GM18907 (cell line): ENCODE results near the gene PRSS57.
"Not testable (repeated sequence)": the region's sequence is repeated elsewhere in the genome, so short reads cannot be mapped to it uniquely, and the experiment has no call there.

Experiments used
- ATAC-seq: cut with Tn5 transposase; IDR thresholded peaks from one replicate; pipeline ENCODE4 v1.9.1; 2021; ENCODE audit warnings: mild to moderate bottlenecking, moderate library complexity; ENCODE audit not compliant: unreplicated experiment

Gene PRSS57

DNA sequence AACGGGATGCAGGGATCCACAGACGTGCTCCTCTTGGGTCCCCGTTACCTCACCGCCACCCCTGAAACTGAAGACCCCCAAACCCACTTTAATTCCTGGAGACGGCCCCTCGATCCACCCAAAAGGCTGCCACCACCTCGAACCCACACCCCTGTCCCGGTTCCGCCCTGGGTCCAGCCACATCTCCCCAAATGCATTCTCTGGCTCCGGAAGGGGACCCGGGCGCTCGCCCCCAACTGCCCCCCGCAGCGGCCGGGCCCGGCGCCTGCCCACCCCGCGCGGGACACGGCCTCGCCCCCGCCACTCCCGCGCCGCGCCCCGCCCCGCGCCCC, 19.3 kb downstream of the PRSS57 start:
- no peak for ATAC-seq

- ATAC-seq: no peak
These were observed 20.7 kb downstream of the PRSS57 start for GRCh38 chr19:674282-675151.

- ATAC-seq: no peak
These were observed 24.6 kb downstream of the PRSS57 start for GRCh38 chr19:670609-671075.

DNA sequence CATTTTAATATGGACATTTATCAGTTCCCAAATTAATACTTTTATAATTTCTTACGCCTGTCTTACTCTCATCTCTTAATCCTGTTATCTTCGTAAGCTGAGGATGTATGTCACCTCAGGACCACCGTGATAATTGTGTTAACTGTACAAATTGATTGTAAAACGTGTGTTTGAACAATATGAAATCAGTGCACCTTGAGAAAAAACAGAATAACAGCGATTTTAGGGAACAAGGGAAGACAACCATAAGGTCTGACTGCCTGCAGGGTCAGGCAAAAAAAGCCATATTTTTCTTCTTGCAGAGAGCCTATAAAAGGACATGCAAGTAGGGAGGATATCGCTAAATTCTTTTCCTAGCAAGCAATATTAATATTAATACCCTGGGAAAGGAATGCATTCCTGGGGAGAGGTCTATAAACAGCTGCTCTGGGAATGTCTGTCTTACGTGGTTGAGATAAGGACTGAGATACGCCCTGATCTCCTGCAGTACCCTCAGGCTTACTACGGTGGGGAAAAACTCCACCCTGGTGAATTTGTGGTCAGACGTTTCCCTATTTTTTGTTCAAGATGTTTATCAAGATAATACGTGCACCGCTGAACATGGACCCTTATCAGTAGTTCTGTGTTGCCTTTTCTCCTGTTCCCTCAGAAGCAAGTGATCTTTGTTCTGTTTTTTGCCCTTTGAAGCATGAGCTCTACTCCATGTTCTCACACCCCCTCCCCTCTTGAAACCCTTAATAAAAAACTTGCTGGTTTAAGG, 26.4 kb downstream of the PRSS57 start:
- ATAC-seq: not testable (repeated sequence)

DNA sequence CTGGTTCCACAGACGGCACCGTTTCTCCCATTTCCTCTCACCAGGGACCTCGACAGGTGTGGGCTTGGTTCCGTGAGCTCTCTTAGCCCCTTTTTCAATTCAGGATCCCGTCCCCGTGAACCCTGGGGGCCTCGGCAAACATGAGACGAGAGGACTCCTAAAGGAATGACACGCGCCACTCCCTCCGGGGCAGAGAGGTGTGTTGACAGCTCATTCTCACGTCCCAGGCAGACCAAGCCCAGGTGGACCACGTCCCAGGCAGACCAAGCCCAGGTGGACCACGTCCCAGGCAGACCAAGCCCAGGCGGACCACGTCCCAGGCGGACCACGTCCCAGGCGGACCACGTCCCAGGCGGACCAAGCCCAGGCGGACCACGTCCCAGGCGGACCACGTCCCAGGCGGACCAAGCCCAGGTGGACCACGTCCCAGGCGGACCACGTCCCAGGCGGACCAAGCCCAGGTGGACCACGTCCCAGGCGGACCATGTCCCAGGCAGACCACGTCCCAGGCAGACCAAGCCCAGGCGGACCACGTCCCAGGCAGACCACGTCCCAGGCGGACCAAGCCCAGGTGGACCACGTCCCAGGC, 28.2 kb downstream of the PRSS57 start:
- ATAC-seq: not testable (repeated sequence)

DNA sequence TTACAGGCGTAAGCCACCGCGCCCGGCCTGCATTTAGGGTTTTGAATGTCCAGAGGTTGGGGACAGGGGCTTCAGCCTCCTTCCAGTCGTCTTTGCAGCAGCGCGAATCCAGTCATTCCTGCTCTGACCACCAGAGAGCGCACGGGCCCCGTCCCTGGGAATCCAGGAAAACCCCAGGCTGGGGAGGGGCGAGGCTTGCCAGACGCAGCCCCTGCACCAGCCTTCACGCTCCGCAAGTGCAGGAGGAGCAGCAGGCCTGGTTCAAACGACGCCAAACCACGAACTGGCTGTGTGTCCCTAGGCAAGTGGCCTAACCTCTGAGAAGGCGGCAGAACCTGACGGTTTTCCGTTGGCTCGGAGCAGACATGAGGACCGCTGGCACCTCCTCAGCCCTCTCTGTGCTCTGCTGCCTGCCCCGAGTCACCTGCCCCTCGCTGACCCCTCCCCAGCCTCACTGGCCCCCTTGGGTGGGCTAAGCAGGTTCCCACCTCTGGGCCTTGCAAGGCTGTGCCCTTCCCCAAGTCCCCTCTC, 30.3 kb downstream of the PRSS57 start:
- ATAC-seq: no peak

- no peak for ATAC-seq
These were observed 31.6 kb downstream of the PRSS57 start for GRCh38 chr19:663682-664117.

GRCh38 chr19:662962-663681, 32.1 kb downstream of the PRSS57 start, which contains the start of gene RNF126:
Gene RNF126, minus strand, starts transcription at chr19:663214. Its CDS starts 93 bp downstream, at chr19:663121.
- ATAC-seq: peak; percentile 54

- ATAC-seq: peak; percentile 19
These were observed 32.9 kb downstream of the PRSS57 start for GRCh38 chr19:662207-662961.

DNA sequence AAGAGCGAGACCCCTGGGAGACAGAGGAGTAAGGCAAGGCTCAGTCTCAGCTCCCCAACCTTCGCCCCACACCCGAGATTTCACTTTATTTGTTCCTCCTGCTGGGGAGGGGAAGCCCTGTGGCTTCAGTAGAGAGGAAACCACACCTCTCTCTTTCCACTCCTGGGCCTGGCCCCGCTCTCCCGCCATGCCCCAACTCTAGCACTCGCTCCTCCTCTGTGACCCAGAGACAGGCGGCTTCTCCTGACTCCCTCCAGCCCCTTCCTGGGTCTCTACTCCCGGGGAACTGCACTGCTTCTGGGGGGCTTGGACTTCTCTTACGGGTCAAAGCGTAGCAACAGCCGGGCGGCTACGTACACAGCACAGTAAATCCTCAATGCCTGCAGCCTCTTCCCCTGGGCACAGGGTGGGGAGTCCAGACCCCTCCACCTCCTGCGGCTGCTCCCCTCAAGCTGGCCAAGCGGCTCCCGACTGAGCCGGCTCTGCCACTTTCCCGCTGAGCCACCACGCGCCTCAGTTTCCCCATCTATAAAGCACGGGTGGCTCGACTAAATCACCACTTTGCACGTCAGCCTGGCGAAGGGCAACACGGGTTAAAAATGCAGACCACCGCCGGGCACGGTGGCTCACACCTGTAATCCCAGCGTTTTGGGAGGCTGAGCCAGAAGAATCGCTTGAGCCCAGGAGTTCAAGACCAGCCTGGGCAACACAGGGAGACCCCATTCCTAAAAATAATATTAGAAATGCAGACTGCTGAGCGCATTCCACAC, 33.6 kb downstream of the PRSS57 start:
- no peak for ATAC-seq

DNA sequence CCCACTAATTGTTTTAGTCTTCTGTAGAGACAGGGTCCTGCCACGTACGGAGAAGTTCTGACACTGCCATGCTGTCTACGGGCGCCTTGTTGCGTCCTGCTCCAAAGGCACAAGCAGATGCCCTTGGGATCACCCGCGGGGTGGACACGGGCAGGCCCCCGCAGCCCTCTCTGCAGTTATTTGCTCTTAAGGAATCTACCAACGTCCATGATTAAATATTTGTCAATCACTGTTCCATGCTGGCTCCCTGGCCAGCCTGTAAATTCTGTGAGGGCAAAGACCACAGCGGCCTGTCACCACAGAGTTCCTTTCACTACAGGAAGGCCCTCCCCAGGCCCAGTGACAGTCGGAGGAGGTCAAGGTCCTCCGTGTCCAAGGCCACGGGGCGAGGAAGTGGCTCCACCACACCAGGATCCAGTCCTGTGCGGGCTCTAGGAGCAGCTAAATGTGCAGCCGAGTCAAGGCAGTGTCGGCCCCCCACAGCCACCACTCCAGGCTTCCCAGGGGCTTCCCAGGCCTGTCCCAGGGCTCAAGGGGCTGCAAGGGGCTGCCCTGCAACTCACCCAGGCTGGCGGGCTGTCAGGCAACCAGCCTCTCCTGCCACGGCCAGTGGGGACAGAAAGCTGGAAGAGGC, 34.3 kb downstream of the PRSS57 start:
- ATAC-seq: no peak

DNA sequence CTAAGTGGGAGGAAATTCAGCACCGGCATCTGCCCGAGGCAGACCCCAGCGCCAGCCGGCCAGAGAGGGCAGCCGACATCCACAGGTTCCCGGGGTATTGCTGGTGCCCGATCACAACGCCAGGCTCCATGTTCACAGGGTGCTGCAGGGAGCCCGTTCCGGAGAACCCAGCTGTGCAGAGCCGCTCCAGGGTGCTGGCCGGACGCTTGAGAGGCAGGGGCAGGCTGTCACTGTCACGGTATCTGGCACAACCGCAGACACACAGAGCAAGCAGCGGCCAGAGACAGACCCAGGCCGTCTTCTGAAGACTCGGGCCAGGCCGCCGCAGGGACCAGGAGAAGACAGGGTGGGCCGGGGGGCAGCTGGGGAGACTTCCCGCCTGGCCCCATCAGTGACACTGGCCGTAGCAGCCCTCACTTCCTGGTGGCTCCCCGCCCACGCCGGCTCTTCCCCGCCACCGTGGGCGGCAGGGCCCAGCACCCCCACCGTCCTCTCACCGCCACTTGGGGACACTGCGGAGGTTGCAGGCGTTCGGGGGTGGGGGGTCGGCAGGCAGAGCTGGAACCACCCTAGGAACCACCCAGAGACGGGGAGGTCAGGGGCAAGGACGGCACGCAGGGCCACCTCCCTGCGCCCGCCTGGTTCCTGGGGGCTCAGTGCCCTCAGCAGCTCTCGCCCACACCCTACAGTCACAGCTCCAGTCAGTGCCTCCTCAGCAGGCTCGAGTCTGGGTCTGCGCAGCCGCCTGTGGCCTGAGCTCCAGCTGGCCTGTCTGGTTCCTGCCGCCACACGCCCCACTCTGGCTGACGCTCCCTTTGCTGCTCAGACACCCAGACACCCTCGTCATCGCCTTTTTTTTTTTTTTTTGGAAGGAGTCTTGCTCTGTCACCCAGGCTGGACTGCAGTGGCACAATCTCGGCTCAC, 36.1 kb downstream of the PRSS57 start:
- no peak for ATAC-seq

DNA sequence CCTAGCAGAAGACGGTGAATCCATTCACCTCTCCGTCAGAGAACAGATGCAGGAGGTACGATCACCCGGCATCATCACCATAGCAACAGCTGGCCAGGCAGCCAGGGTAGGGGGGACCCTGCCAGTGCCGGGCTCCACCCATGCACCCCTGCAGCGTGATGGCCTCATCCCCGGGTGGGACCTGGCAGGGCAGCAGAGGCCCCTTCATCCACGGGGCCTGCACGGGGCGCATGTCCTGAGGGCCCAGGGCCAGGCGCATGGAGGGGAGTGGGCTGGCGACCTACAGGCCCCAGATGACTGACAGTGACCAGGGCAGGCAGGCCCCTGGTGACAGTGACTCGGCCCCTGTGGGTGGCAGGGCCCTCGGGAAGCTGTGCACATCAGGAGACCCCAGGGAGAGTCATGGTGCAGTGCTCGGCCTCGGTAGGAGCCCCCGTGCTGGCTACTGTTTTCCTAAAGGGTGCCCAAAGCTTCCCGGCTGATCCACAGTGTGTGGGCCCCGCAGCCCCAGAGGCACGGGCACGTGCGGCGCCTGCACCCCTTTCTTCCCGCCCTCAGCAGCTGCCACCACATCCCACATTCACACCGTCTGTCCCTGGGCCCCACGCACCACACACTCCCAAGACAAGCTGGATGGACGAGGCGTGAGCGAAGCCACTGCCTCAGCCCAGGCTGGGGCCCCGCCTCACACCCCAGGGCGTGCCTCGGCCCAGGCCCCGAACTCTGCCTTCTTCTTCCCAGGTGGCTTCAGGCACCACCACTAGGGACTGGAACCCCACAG, 37.0 kb downstream of the PRSS57 start:
- no peak for ATAC-seq

- no peak for ATAC-seq
These were observed 37.6 kb downstream of the PRSS57 start for GRCh38 chr19:657611-658010.

DNA sequence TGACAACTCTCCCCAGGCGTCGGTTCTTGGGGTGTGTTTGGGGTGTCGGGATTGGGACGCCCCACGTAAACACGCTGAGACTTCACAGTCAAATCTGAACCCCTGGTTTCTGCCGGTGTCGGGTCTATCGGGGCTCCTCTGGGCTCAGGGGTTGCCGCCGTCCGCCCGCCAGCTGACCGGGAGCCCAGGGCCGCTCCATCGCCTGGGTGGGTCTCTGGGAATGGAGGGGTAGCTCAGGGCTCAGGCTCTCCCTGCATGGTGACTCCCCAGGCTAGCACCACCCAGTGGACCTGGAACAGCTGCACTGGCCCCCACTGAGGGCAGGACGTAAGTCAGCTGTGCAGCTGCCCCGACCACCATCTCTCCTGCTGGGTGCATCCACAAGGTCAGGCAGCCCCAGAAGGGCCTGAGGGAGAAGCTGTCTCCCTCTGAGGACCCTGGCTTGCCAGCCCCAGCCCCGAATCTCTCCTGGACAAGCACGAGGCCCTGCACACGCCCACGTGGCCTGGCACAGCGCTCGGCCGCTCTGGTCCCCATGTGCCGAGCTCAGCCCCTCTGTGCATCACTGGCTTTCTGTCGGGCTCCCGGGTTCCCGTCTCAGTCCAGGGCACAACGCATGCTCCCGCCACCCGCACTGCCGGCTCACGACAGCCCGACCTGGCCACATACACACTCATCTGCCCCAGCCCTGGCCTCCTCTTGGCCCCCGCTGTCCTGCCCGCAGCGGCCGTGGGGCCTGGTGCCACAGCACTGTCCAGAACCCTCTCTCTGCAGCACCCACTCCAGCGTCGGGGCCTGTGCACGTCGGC, 38.3 kb downstream of the PRSS57 start:
- no peak for ATAC-seq

GRCh38 chr19:655691-656090, 39.6 kb downstream of the PRSS57 start:
- no peak for ATAC-seq
